IMR-90 (cell line): ENCODE results near the gene LIX1. TPM values are rescaled to one million over a fixed set of nuclear protein-coding genes. Genes with fewer than 3 reads are reported as not detected.

Experiments
- ATAC-seq: fragments of 200-7000 bp; cut with Tn5 transposase; 2 replicates; pipeline ENCODE4 v1.9.1; 2020; ENCODE audit warnings: low read depth, mild to moderate bottlenecking, moderate library complexity
- BruUV-seq: library from RNA; stranded (reverse); fragments of 400-500 nt; replicated peaks from 2 replicates; lab custom pipeline; 2021; lab: Mats Ljungman, UMichigan
- CTCF ChIA-PET: fragments of 300-600 bp; formaldehyde crosslinking; extraction: SDS; loops from one replicate; lab custom pipeline; 2021; ENCODE audit warnings: antibody characterized with exemption; lab: Yijun Ruan, JAX
- POLR2A ChIA-PET: fragments of 300-600 bp; sonication (Branson Sonifier 250); formaldehyde crosslinking; loops from one replicate; lab custom pipeline; 2022; ENCODE audit warnings: antibody characterized with exemption; ENCODE audit not compliant: unreplicated experiment; lab: Charles Lee
- DNase-seq: peaks from one replicate; pipeline ENCODE4 v3.0.0; 2013
- H2AFZ ChIP-seq: replicated peaks from 2 replicates; pipeline ENCODE3; 2013; ENCODE audit warnings: low read length, mild to moderate bottlenecking; ENCODE audit not compliant: poor library complexity
- H2AK5ac ChIP-seq: 2 replicates; pipeline ENCODE4 v1.6.1; 2013; ENCODE audit warnings: low read depth, low read length, inconsistent platforms
- H2AK9ac ChIP-seq: replicated peaks from 2 replicates; pipeline ENCODE3; 2013; ENCODE audit warnings: mild to moderate bottlenecking, low read depth, low read length, moderate library complexity; ENCODE audit not compliant: poor library complexity
- H2BK120ac ChIP-seq: 2 replicates; pipeline ENCODE4 v1.6.1; 2013; ENCODE audit warnings: low read depth, low read length, inconsistent platforms
- H2BK15ac ChIP-seq: 3 replicates; pipeline ENCODE4 v1.6.1; 2013; ENCODE audit warnings: low read depth, low read length, inconsistent platforms
- H2BK20ac ChIP-seq: 2 replicates; pipeline ENCODE4 v1.6.1; 2013; ENCODE audit warnings: low read depth, mild to moderate bottlenecking, inconsistent platforms, low read length, moderate library complexity
- H2BK5ac ChIP-seq: 2 replicates; pipeline ENCODE4 v1.6.1; 2013; ENCODE audit warnings: mild to moderate bottlenecking, low read depth, low read length, inconsistent platforms; ENCODE audit not compliant: poor library complexity, severe bottlenecking
- H3K14ac ChIP-seq: replicated peaks from 2 replicates; pipeline ENCODE4 v1.6.1; 2013; ENCODE audit warnings: low read depth, low read length, inconsistent platforms
- H3K18ac ChIP-seq: 2 replicates; pipeline ENCODE4 v1.6.1; 2013; ENCODE audit warnings: low read depth, low read length, control low read depth
- H3K23ac ChIP-seq: 2 replicates; pipeline ENCODE4 v1.6.1; 2013; ENCODE audit warnings: low read depth, low read length, inconsistent platforms
- H3K27ac ChIP-seq: 2 replicates; pipeline ENCODE4 v1.5.1; 2013; ENCODE audit warnings: mild to moderate bottlenecking, control low read depth, low read length; ENCODE audit not compliant: insufficient read depth
- H3K27me3 ChIP-seq: 2 replicates; pipeline ENCODE4 v1.6.1; 2013; ENCODE audit warnings: low read length; ENCODE audit not compliant: control insufficient read depth, insufficient read depth
- H3K36me3 ChIP-seq: 2 replicates; pipeline ENCODE4 v1.6.1; 2013; ENCODE audit warnings: low read length, mixed read lengths; ENCODE audit not compliant: control insufficient read depth, insufficient read depth
- H3K4ac ChIP-seq: 2 replicates; pipeline ENCODE4 v1.6.1; 2013; ENCODE audit warnings: low read depth, low read length, inconsistent platforms
- H3K4me1 ChIP-seq: 2 replicates; pipeline ENCODE4 v1.6.1; 2013; ENCODE audit warnings: low read length, mixed read lengths; ENCODE audit not compliant: control insufficient read depth, insufficient read depth
- H3K4me2 ChIP-seq: 2 replicates; pipeline ENCODE4 v1.6.1; 2013; ENCODE audit warnings: low read depth, mild to moderate bottlenecking, control low read depth, low read length, moderate library complexity
- H3K4me3 ChIP-seq: 2 replicates; pipeline ENCODE4 v1.5.1; 2013; ENCODE audit warnings: low read depth, mild to moderate bottlenecking, control low read depth, low read length, moderate library complexity; ENCODE audit not compliant: insufficient read depth
- H3K56ac ChIP-seq: 2 replicates; pipeline ENCODE4 v1.6.1; 2013; ENCODE audit warnings: low read length, inconsistent platforms; ENCODE audit not compliant: insufficient read depth; ENCODE audit errors: extremely low read depth
- H3K79me1 ChIP-seq, 2 experiments: 2 replicates each; pipeline ENCODE4 v1.6.1; 2013; ENCODE audit warnings: low read length in 2 of 2, inconsistent platforms in 1 of 2, low read depth in 1 of 2
- H3K9ac ChIP-seq: 2 replicates; pipeline ENCODE4 v1.6.1; 2013; ENCODE audit warnings: low read depth, low read length, control low read depth
- H3K9me1 ChIP-seq: 2 replicates; pipeline ENCODE4 v1.6.1; 2013; ENCODE audit warnings: low read length, inconsistent platforms; ENCODE audit not compliant: insufficient read depth
- H3K9me3 ChIP-seq: 2 replicates; pipeline ENCODE4 v1.6.1; 2013; ENCODE audit warnings: low read length; ENCODE audit not compliant: control insufficient read depth, insufficient read depth
- H4K20me1 ChIP-seq: 2 replicates; pipeline ENCODE4 v1.6.1; 2013; ENCODE audit warnings: low read length, inconsistent platforms; ENCODE audit not compliant: insufficient read depth
- H4K5ac ChIP-seq: 2 replicates; pipeline ENCODE4 v1.6.1; 2013; ENCODE audit warnings: mild to moderate bottlenecking, low read depth, low read length, control low read depth
- H4K8ac ChIP-seq, 2 experiments: 2 replicates each; pipeline ENCODE4 v1.6.1; 2013; ENCODE audit warnings: low read depth in 2 of 2, low read length in 2 of 2, control low read depth in 1 of 2, inconsistent platforms in 1 of 2
- H4K91ac ChIP-seq: 2 replicates; pipeline ENCODE4 v1.6.1; 2013; ENCODE audit warnings: low read depth, low read length, inconsistent platforms; ENCODE audit not compliant: insufficient read depth
- BHLHE40 ChIP-seq: fragments of 150-350 bp; IDR thresholded peaks from 2 replicates; pipeline ENCODE4 v1.6.1; 2016; ENCODE audit warnings: mild to moderate bottlenecking, low read depth, low read length
- ELK1 ChIP-seq: fragments of 150-350 bp; IDR thresholded peaks from 2 replicates; pipeline ENCODE4 v1.6.1; 2016; ENCODE audit warnings: low read depth, mild to moderate bottlenecking, low read length, moderate library complexity, borderline replicate concordance
- FOS ChIP-seq: fragments of 150-350 bp; IDR thresholded peaks from 2 replicates; pipeline ENCODE4 v1.6.1; 2016; ENCODE audit warnings: low read depth, low read length
- MAFK ChIP-seq: IDR thresholded peaks from 2 replicates; pipeline ENCODE4 v1.6.1; 2012; ENCODE audit warnings: low read depth, low read length, improper control_type of control experiment
- MAZ ChIP-seq: IDR thresholded peaks from 2 replicates; pipeline ENCODE4 v1.6.1; 2012; ENCODE audit warnings: low read depth, mild to moderate bottlenecking, low read length, improper control_type of control experiment, moderate library complexity, borderline replicate concordance
- POLR2A ChIP-seq: IDR thresholded peaks from 2 replicates; pipeline ENCODE4 v1.6.1; 2012; ENCODE audit warnings: mild to moderate bottlenecking, low read depth, low read length
- RAD21 ChIP-seq: IDR thresholded peaks from 2 replicates; pipeline ENCODE4 v1.6.1; 2012; ENCODE audit warnings: low read length, improper control_type of control experiment
- RCOR1 ChIP-seq: IDR thresholded peaks from 2 replicates; pipeline ENCODE4 v1.6.1; 2012; ENCODE audit warnings: mild to moderate bottlenecking, low read length, improper control_type of control experiment; ENCODE audit not compliant: insufficient replicate concordance
- SMC3 ChIP-seq: fragments of 150-350 bp; IDR thresholded peaks from 2 replicates; pipeline ENCODE4 v1.6.1; 2016; ENCODE audit warnings: low read depth, mild to moderate bottlenecking, antibody characterized with exemption, low read length, moderate library complexity
- USF2 ChIP-seq: fragments of 150-350 bp; IDR thresholded peaks from 2 replicates; pipeline ENCODE4 v1.6.1; 2017; ENCODE audit warnings: mild to moderate bottlenecking, antibody characterized with exemption, low read length, low read depth
- WGBS, 2 experiments: methylation state at CpG; one replicate each; pipeline versions ENCODE4 v1.1.5 to v1.1.7; 2013; ENCODE audit warnings: missing lambda C conversion rate in 2 of 2; ENCODE audit not compliant: insufficient read length in 1 of 2; ENCODE audit errors: extremely low coverage in 2 of 2; 5-methylcytosine and 5-hydroxymethylcytosine counted together
- dilution Hi-C: fragments of 300-500 bp; cut with HindIII; formaldehyde crosslinking; loops from one replicate; pipeline ENCODE4 v1.14.3; 2018; ENCODE audit warnings: low sequenced_read_pairs; ENCODE audit not compliant: unreplicated experiment
- in situ Hi-C: fragments of 300-500 bp; cut with MboI; formaldehyde crosslinking; loops from 3 replicates; pipeline ENCODE4 v1.14.3; 2019; ENCODE audit warnings: low sequenced_read_pairs, inconsistent platforms, mixed read lengths
- intact Hi-C: fragments of 100-400 bp; cut with micrococcal nuclease; formaldehyde crosslinking; loops from 2 replicates; pipeline ENCODE4 v1.10.0; 2022
- polyA plus RNA-seq, 3 experiments: library from polyadenylated mRNA; depleted of rRNA; stranded (reverse); fragments of >200 nt; gene quantifications; 2 replicates each; pipeline ENCODE4 v1.2.3, GENCODE V29; 2012; ENCODE audit warnings: low replicate concordance in 1 of 3
- total RNA-seq: library from RNA; depleted of rRNA; stranded (reverse); fragments of >200 nt; gene quantifications from 2 replicates; pipeline ENCODE4 v1.2.3, GENCODE V29; 2012

LIX1 gene
- total and polyA plus RNA-seq, 2 of the 4 experiments (the other 2 are of a cell fraction) = not detected

- ATAC-seq (no peak), DNase-seq (no peak)
- no peak overlapping the region for H2BK5ac ChIP-seq
- H3K9me3 ChIP-seq = no peaks in the 10 kb centered on the region
- no peak overlapping the region for H4K8ac ChIP-seq
- H3K4me3 ChIP-seq = no peak overlapping the region
- dilution Hi-C loops = no loop called here
- in situ Hi-C loops = no loop called here
- H2BK120ac ChIP-seq = no peak overlapping the region
- peaks cover 4% of the 10 kb centered on the region; the same call in 1 of the 2 replicates for H3K4me1 ChIP-seq
- no peak overlapping the region for H2AK9ac ChIP-seq
- H4K91ac ChIP-seq = no peak overlapping the region
- H3K9me1 ChIP-seq = peaks cover 3% of the 10 kb centered on the region; the same call in 1 of the 2 replicates
- no peak overlapping the region for H3K4ac ChIP-seq
- no peak overlapping the region for H3K23ac ChIP-seq
- H3K14ac ChIP-seq = no peak overlapping the region
- peaks cover 26% of the 10 kb centered on the region for H3K27me3 ChIP-seq
- 100% methylated on average over 1 of the region's 8 CpGs; no CpG with 5 or more reads in 1 of the 2 experiments for WGBS, 2 experiments
- POLR2A ChIA-PET = no interaction called here
- H2BK20ac ChIP-seq = no peak overlapping the region
- H3K79me1 ChIP-seq = no peaks in the 10 kb centered on the region
- H3K18ac ChIP-seq = no peak overlapping the region
- CTCF ChIA-PET = interaction anchor here (0.6 kb wide), 1 partner anchor 18 kb away, joined by 3 read pairs; no protein-coding TSS in a partner anchor
- H2BK15ac ChIP-seq = no peak overlapping the region
- H3K36me3 ChIP-seq = no peaks in the 10 kb centered on the region
- intact Hi-C loops = no loop called here
- H3K56ac ChIP-seq = no peak overlapping the region
- TF ChIP-seq RCOR1 (no peak), MAZ (no peak), FOS (no peak), RAD21 (no peak), SMC3 (no peak), POLR2A (no peak), BHLHE40 (no peak), MAFK (no peak), USF2 (no peak), ELK1 (no peak)
- no peak overlapping the region for H2AK5ac ChIP-seq
- H2AFZ ChIP-seq = no peak overlapping the region
- no peak overlapping the region for H3K27ac ChIP-seq
- H3K9ac ChIP-seq = no peak overlapping the region
- no TSS peak for BruUV-seq
- H4K5ac ChIP-seq = no peak overlapping the region
- H4K20me1 ChIP-seq = no peaks in the 10 kb centered on the region
- no peak overlapping the region; the same call in 1 of the 2 replicates for H3K4me2 ChIP-seq
Measured at GRCh38 chr5:97102010-97102470, 40.4 kb downstream of the LIX1 start.
